ENCODE results near the gene PTGES.
A peak's percentile ranks its signal among the peaks of the same experiment; 100 is the strongest.

PTGES gene

GRCh38 chr9:129724456-129725190, 28.2 kb downstream of the PTGES start:
- no peak for DNase-seq (ENCODE audit: low read depth)
- no peak for TF ChIP-seq CTCF (IDR thresholded peaks at IDR 0.05; ENCODE audit: low read length, missing control alignments)
- no peak overlapping the region for H3K4me3 ChIP-seq (replicated peaks; ENCODE audit: low read depth, low read length)

- H3K4me3 ChIP-seq (replicated peaks; ENCODE audit: low read depth, low read length), result no peak overlapping the region
- no peak for DNase-seq (ENCODE audit: low read depth)
- TF ChIP-seq CTCF (IDR thresholded peaks at IDR 0.05; ENCODE audit: low read length, missing control alignments), result no peak
Measured at GRCh38 chr9:129722913-129723312, 29.9 kb downstream of the PTGES start.

GRCh38 chr9:129720865-129721545, 31.8 kb downstream of the PTGES start:
- no peak overlapping the region for H3K4me3 ChIP-seq (replicated peaks; ENCODE audit: low read depth, low read length)
- no peak for DNase-seq (ENCODE audit: low read depth)
- TF ChIP-seq CTCF (IDR thresholded peaks at IDR 0.05; ENCODE audit: low read length, missing control alignments), result no peak

- TF ChIP-seq CTCF (IDR thresholded peaks at IDR 0.05; ENCODE audit: low read length, missing control alignments), result peak; percentile 13
- no peak overlapping the region for H3K4me3 ChIP-seq (replicated peaks; ENCODE audit: low read depth, low read length)
- no peak for DNase-seq (ENCODE audit: low read depth)
Measured at GRCh38 chr9:129720181-129720864, 32.5 kb downstream of the PTGES start.

GRCh38 chr9:129719135-129719534, 33.7 kb downstream of the PTGES start:
- DNase-seq (ENCODE audit: low read depth), result no peak
- TF ChIP-seq CTCF (IDR thresholded peaks at IDR 0.05; ENCODE audit: low read length, missing control alignments), result no peak
- H3K4me3 ChIP-seq (replicated peaks; ENCODE audit: low read depth, low read length), result no peak overlapping the region

- DNase-seq (ENCODE audit: low read depth), result no peak
- no peak for TF ChIP-seq CTCF (IDR thresholded peaks at IDR 0.05; ENCODE audit: low read length, missing control alignments)
- H3K4me3 ChIP-seq (replicated peaks; ENCODE audit: low read depth, low read length), result no peak overlapping the region
Measured at GRCh38 chr9:129718647-129719046, 34.2 kb downstream of the PTGES start.
